GM21786 (cell line): ENCODE data around the gene TLR8.
"Not testable (repeated sequence)": the region's sequence is repeated elsewhere in the genome, so short reads cannot be mapped to it uniquely, and the experiment has no call there.

Experiments used
- ATAC-seq: cut with Tn5 transposase; IDR thresholded peaks from one replicate; pipeline ENCODE4 v1.9.1; 2021; ENCODE audit not compliant: unreplicated experiment

TLR8 gene

DNA sequence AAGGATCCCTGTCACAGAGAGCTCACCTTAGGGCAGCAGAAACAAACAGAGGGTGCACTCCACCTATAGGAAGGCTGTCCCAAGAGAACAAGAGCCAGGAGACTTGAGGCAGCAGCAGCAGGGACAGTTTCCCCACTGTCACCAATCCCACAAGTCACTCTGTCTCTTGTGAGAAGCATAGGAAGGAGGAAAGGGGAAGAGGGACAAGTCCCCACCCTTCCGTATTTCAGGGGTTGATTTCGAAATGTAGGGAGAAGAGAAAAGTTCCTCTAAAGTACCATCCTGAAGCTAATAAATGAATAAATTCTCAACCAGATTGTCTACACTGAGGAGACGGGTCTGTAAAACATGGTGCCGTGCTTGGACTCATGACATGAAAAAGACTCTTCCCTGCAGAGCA is 9.5 kb upstream of the TLR8 start:
- ATAC-seq: no peak

DNA sequence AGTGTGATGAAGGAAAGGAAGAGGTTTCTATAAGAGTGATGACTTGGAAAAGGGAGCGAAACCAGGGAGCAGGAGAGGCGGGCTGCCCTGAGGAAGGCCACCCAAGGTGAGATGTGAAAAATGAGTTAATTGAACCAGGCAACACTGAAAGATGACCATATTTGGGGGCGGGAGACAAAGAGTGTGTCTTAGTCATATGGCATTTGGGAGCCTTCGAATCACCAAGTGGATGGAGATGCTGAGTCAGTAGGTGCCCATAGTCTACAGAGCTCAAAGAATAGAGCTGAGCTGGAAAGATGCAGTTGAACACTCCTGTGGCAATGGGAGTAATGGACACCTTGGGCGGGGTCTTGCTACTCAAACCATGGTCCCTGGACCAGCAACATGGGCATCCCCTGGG is 8.3 kb upstream of the TLR8 start:
- no peak for ATAC-seq

DNA sequence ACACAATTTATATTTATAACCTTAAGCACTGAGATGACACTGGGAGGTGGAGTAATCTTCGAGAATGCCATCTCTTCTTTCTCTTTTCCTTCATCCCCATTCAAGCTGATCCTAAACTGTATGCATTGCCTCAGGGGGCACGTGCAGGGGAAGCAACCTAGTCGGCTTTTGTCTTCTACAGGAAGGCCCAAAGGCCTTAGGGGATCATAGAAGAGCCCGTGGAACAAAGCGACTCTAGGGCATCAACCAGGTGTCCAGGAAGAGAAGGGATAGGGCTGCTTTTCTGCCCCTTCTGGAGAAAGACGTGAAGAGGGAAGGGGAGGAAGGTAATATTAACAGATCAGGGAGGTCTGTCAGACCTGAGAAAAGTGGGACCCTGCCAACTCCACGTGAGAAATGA is 6.9 kb upstream of the TLR8 start:
- ATAC-seq: no peak

DNA sequence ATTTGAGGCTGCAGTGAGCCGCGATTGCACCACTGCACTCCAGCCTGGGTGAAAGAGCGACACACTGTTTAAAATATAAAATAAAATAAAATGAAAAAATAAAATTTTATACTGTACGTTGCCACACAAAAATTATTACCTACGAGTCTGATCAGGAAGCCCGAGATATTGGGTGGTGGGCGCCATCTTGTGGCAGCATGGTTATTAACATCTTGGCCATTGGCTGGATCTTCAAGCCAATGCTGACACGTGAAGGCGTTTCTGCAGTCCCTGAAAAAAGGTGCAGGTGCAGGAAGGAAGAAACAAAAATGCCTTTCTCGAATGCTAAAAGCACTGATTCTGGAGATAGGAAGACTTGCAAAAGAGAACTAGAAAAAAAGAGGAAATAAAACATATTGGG is 4.9 kb upstream of the TLR8 start:
- no peak for ATAC-seq

DNA sequence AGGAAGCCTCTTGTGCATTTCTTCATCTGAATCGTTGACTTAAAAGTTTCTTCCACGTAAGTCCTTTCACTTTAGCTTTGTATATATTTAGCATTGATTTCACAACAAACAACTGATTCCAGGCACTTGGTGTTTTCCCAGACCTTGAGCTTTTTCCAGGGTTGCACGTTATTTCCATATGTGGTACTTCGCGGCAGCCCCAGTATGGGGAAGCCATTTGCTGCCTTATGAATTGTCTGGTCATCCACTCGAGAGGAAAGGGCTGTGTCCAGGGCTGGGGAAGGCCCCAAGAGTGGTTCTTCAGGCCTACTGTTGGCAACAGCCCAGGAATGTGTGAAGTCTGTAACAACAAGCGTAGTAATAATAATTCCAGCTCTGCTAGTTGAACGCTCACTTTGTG is 2.8 kb upstream of the TLR8 start:
- no peak for ATAC-seq

DNA sequence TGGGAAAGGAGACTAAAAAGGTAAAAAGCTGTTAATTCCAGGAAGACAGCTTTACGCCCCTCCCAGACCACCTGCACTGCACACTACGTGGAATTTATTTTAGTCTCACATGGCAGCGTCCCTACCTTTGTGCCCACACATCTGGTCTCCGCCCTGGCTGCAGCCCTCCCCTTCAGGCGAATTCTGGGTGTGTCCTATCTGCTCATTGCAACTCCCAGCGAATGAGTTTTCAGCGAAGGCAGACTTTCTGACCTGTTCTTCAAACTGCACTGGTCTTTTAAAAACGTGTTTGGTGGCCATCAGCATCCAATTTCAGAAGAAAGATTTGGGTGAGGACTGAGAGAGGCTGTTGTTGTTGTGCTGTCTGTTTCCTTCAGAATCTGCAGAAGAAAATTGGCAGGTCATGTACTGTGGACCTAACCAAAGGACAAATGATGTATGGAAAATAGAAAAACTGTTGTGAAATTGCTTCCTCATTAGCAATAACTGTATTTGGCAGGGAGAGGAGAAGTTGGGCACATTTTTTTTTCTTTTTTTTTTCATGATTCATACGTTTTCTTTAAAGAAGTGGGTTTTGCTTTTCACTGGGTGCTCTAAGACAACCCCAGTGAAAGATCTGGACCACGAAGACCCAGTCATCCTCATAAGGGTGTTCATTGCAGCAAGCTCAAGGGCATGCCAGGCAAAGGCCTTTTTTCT is 4.2 kb downstream of the TLR8 start:
- ATAC-seq: no peak

DNA sequence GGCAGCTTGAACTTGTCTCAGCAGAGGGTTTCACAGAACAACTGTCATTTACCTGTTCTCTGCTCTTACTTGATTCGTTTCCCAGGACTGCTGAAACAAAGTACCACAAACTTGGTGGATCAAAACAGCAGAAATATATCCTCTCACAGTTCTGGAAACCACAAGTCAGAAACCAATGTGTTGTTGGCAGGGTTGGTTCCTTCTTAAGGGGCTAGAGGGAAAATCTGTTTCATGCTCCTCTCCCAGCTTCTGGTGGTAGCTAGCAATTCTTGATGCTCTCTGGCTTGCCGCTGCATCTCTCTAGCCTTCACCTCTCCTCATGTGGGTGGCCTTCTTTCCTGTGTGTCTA is 4.7 kb downstream of the TLR8 start:
- ATAC-seq: no peak

DNA sequence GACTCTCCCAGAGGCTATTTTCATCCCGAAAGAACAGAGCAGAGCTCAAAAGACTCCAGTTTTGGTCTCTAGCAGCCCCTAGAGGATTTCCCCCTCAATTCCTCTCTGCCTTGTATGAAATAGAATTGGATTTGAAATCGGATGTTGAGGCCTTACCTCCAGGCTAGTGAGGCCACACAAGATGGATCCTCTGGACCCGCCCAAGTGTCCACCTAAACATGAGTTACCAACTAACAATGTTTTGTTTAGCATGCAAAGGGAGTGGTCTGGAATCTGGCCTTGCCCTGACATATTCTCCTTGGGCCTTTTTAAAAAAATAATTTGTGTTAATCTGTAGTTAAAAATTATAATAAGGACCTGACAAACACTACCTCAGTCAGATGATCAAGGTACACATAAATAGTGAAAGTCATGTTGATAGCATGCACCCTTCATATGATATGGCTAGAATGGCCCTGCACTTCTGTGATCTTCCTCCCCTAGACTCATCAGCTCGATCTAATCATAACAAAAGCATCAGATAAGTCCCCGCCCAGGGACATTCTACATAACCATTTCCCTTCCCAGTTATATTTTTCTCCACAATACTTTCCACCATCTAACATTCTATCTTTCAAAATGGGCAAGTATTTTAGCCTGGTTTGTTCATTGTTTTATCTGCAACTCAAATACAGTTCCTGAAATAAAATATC is 6.5 kb downstream of the TLR8 start:
- no peak for ATAC-seq

DNA sequence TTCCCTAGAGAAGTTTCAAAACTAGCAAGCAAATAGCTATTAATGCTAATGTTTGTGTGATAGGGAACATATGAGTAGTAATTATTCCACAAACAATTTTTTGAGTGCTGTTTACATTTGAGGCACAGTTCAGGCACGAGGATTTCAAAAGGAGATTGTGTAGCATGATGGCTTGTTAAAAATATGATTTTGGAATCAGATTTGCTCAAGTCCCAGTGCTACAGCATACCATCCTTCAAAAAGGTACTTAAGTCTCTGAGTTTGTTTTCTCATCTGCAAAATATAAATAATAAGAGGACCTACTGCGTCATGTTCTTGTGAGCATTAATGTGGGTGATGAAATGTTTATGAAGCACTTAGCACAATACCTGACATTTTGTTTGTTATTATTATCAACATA is 11.3 kb downstream of the TLR8 start:
- no peak for ATAC-seq

DNA sequence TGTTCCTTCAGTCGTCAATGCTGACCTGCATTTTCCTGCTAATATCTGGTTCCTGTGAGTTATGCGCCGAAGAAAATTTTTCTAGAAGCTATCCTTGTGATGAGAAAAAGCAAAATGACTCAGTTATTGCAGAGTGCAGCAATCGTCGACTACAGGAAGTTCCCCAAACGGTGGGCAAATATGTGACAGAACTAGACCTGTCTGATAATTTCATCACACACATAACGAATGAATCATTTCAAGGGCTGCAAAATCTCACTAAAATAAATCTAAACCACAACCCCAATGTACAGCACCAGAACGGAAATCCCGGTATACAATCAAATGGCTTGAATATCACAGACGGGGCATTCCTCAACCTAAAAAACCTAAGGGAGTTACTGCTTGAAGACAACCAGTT is 12.6 kb downstream of the TLR8 start:
- ATAC-seq: no peak

DNA sequence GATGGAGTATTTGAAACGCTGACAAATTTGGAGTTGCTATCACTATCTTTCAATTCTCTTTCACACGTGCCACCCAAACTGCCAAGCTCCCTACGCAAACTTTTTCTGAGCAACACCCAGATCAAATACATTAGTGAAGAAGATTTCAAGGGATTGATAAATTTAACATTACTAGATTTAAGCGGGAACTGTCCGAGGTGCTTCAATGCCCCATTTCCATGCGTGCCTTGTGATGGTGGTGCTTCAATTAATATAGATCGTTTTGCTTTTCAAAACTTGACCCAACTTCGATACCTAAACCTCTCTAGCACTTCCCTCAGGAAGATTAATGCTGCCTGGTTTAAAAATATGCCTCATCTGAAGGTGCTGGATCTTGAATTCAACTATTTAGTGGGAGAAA is 13.2 kb downstream of the TLR8 start:
- no peak for ATAC-seq

DNA sequence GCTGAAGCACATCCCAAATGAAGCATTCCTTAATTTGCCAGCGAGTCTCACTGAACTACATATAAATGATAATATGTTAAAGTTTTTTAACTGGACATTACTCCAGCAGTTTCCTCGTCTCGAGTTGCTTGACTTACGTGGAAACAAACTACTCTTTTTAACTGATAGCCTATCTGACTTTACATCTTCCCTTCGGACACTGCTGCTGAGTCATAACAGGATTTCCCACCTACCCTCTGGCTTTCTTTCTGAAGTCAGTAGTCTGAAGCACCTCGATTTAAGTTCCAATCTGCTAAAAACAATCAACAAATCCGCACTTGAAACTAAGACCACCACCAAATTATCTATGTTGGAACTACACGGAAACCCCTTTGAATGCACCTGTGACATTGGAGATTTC is 14.6 kb downstream of the TLR8 start:
- no peak for ATAC-seq

DNA sequence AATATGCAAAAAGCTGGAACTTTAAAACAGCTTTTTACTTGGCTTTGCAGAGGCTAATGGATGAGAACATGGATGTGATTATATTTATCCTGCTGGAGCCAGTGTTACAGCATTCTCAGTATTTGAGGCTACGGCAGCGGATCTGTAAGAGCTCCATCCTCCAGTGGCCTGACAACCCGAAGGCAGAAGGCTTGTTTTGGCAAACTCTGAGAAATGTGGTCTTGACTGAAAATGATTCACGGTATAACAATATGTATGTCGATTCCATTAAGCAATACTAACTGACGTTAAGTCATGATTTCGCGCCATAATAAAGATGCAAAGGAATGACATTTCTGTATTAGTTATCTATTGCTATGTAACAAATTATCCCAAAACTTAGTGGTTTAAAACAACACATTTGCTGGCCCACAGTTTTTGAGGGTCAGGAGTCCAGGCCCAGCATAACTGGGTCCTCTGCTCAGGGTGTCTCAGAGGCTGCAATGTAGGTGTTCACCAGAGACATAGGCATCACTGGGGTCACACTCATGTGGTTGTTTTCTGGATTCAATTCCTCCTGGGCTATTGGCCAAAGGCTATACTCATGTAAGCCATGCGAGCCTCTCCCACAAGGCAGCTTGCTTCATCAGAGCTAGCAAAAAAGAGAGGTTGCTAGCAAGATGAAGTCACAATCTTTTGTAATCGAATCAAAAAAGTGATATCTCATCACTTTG is 15.6 kb downstream of the TLR8 start:
- ATAC-seq: no peak

DNA sequence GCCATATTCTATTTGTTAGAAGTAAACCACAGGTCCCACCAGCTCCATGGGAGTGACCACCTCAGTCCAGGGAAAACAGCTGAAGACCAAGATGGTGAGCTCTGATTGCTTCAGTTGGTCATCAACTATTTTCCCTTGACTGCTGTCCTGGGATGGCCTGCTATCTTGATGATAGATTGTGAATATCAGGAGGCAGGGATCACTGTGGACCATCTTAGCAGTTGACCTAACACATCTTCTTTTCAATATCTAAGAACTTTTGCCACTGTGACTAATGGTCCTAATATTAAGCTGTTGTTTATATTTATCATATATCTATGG is 16.1 kb downstream of the TLR8 start:
- ATAC-seq: no peak

DNA sequence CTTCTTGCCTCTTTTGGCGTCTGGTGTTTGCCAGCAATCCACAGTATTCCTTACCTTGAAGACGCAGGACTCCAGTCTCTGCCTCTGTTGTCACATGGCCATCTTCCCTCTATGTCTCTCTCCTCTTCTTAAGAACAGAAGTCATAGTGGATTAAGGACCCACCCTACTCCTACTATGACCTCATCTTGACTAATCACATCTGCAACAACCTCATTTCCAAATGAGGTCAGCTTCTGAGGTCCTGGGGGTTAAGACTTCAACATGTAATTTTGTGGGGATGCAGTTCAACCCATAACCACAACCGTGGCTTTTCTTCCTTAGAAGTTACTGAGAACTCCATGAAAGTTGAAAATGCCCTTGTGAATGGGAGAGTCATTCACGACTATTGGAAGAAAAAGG is 23.3 kb downstream of the TLR8 start:
- no peak for ATAC-seq

DNA sequence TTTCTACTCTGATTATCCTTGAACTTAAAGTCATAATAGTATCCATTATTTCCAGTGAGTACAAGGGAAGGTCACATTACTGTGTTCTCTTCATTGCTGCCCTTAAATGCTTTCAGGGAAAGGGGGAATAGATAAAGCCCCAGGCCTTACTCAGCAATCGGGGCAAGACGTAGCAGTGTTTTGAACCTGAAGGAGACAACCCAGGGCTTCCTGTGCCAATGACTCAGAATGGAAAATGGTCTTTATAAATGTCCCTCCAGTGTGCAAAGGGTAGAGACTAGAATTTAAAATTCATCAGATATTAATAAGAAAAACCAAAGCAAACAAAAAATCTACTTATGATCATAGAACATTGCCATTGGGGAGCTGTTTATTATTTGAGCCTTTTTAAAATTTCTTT is 23.7 kb downstream of the TLR8 start:
- ATAC-seq: no peak

DNA sequence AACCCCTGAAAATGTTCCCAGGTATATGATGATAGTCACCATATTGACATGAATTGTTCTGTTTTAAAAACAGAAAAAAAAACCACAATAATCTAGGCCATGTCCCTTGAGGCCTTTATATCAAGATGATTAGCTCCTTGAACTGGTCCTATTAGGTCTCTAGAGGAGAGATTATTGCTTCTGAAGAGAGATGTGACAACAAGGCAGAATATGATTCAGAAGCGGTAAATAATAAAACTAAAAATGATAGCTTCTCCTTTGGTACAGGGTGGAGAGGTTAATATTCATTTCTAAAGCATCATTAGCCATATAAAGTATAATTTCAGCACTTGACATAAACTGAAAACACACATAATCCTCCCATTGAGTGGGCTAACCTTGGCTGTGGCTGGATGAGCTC is 25.8 kb downstream of the TLR8 start:
- ATAC-seq: no peak

DNA sequence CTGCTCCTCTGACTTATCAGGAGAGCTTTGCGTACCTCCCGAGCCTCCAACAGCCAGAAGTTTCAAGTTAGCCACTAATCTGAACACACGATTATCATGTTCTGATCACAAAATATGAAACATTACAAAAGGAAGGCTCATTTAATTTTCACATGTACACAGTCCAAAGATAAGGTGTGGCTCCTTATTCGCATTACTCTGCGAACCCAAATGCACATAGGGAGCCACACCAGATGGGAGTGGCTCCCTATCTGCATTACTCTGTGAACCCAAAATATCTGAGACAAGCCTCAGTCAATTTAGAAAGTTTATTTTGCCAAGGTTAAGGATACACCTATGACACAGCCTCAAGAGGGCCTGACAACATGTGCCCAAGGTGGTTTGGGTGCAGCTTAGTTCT is 28.4 kb downstream of the TLR8 start:
- ATAC-seq: no peak

DNA sequence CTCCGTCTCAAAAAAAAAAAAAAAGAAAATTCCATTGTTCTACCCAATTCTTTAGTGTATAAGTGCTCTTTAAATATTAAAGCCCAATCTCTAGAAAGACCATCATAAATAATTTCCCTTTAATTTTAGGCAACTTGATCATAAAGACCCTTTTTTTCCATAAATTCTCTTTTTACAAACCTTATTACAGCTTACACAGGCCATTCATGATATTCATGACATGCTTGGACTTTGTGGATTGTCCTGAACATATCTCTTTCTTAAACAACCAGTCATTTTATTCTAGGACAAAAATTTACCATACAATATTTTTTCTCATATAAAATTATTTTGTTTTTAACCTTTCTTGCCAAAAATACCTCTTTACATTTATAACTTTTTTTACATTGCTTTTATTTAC is 30.5 kb downstream of the TLR8 start:
- no peak for ATAC-seq

DNA sequence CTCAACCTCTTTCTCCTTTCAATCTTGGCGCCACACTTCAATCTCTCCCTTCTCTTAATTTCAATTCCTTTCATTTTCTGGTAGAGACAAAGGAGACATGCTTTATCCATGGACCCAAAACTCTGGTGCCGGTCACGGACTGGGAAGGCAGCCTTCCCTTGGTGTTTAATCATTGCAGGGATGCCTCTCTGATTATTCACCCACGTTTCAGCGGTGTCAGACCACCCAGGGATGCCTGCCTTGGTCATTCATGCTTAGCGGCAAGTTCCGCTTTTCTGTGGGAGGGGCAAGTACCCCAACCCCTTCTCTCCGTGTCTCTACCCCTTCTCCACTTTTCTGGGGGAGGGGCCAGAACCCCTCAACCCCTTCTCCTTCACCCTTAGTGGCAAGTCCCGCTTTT is 34.1 kb downstream of the TLR8 start:
- ATAC-seq: not testable (repeated sequence)

DNA sequence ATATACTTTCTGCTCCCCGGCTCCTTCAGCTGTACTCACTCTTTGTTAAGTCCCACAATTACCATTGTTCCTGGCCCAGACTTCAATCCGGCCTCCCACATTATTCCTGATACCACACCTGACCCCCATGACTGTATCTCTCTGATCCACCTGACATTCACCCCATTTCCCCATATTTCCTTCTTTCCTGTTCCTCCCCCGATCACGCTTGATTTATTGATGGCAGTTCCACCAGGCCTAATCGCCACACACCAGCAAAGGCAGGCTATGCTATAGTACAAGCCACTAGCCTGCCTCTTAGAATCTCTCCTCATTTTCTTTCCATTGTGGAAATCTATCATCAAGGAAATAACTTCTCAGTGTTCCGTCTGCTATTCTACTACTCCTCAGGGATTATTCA is 37.2 kb downstream of the TLR8 start:
- ATAC-seq: not testable (repeated sequence)

DNA sequence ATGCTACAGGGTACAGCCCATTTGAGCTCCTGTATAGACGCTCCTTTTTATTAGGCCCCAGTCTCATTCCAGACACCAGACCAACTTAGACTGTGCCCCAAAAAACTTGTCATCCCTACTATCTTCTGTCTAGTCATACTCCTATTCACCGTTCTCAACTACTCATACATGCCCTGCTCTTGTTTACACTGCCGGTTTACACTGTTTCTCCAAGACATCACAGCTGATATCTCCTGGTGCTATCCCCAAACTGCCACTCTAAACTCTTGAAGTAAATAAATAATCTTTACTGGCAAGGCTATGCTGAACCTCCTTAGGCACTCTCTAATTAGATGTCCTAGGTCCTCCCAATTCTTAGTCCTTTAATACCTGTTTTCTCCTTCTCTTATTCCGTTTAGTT is 38.0 kb downstream of the TLR8 start:
- ATAC-seq: not testable (repeated sequence)

DNA sequence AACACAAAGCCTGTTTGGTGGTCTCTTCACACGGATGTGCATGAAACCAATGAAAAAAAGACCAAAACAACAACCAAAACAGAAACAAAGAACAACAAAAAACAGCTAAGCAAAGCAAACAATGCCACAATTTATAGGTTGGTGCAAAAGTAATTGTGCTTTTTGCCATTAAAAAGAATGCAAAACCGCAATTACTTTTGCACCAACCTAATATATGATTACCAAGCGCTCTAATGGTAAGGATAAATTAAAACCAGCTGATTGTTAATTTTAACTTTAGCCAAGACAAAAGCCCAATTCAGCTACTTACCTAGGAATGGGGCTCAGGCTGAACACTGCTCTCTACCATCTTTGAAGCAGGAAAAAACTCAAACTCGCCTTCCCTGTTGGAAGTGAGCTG is 39.1 kb downstream of the TLR8 start:
- ATAC-seq: no peak
